Ectodermal cell (in vitro differentiated cells): ENCODE measurements around the gene TEX53.

Experiments
- H3K27ac ChIP-seq: 2 replicates; pipeline ENCODE4 v1.7.0; 2013; ENCODE audit warnings: mild to moderate bottlenecking, low read depth, low read length; ENCODE audit not compliant: insufficient read depth, poor library complexity, severe bottlenecking
- H3K27me3 ChIP-seq: 2 replicates; pipeline ENCODE4 v1.7.0; 2013; ENCODE audit warnings: mild to moderate bottlenecking, low read length; ENCODE audit not compliant: insufficient read depth, control insufficient read depth, poor library complexity, severe bottlenecking
- H3K36me3 ChIP-seq: one replicate; pipeline ENCODE4 v1.7.0; 2013; ENCODE audit warnings: low read length; ENCODE audit not compliant: control insufficient read depth, insufficient read depth
- H3K4me1 ChIP-seq: one replicate; pipeline ENCODE4 v1.7.0; 2013; ENCODE audit warnings: low read length; ENCODE audit not compliant: control insufficient read depth, insufficient read depth
- H3K4me3 ChIP-seq: 2 replicates; pipeline ENCODE4 v1.7.0; 2013; ENCODE audit warnings: low read depth, low read length, control low read depth; ENCODE audit not compliant: insufficient read depth
- H3K9me3 ChIP-seq: 2 replicates; pipeline ENCODE4 v1.7.0; 2013; ENCODE audit warnings: mild to moderate bottlenecking, low read length, moderate library complexity; ENCODE audit not compliant: control insufficient read depth
- WGBS, 2 experiments: methylation state at CpG; one replicate each; pipeline ENCODE4 v1.1.7; 2013; ENCODE audit warnings: missing lambda C conversion rate in 2 of 2; 5-methylcytosine and 5-hydroxymethylcytosine counted together

TEX53 gene

GRCh38 chr9:114666851-114667250 is 9.2 kb upstream of the TEX53 start:
- Histone ChIP-seq H3K27me3 (no peaks in the 10 kb centered on the region), H3K4me1 (no peaks in the 10 kb centered on the region), H3K4me3 (no peak overlapping the region), H3K27ac (no peak overlapping the region), H3K36me3 (no peaks in the 10 kb centered on the region), H3K9me3 (no peaks in the 10 kb centered on the region)
- 39 to 42% methylated on average over 4 of the region's 4 CpGs for WGBS, 2 experiments

GRCh38 chr9:114666401-114666800 is 8.8 kb upstream of the TEX53 start:
- Histone ChIP-seq H3K27me3 (no peaks in the 10 kb centered on the region), H3K4me3 (no peak overlapping the region), H3K4me1 (no peaks in the 10 kb centered on the region), H3K27ac (no peak overlapping the region), H3K9me3 (no peaks in the 10 kb centered on the region), H3K36me3 (no peaks in the 10 kb centered on the region)
- WGBS, 2 experiments = 92 to 93% methylated on average over 5 of the region's 5 CpGs

GRCh38 chr9:114664181-114664580 is 6.6 kb upstream of the TEX53 start:
- Histone ChIP-seq H3K4me1 (no peaks in the 10 kb centered on the region), H3K9me3 (no peaks in the 10 kb centered on the region), H3K27me3 (no peaks in the 10 kb centered on the region), H3K36me3 (no peaks in the 10 kb centered on the region), H3K27ac (no peak overlapping the region), H3K4me3 (no peak overlapping the region)
- 94 to 100% methylated on average over 1 to 3 of the region's 3 CpGs for WGBS, 2 experiments

DNA sequence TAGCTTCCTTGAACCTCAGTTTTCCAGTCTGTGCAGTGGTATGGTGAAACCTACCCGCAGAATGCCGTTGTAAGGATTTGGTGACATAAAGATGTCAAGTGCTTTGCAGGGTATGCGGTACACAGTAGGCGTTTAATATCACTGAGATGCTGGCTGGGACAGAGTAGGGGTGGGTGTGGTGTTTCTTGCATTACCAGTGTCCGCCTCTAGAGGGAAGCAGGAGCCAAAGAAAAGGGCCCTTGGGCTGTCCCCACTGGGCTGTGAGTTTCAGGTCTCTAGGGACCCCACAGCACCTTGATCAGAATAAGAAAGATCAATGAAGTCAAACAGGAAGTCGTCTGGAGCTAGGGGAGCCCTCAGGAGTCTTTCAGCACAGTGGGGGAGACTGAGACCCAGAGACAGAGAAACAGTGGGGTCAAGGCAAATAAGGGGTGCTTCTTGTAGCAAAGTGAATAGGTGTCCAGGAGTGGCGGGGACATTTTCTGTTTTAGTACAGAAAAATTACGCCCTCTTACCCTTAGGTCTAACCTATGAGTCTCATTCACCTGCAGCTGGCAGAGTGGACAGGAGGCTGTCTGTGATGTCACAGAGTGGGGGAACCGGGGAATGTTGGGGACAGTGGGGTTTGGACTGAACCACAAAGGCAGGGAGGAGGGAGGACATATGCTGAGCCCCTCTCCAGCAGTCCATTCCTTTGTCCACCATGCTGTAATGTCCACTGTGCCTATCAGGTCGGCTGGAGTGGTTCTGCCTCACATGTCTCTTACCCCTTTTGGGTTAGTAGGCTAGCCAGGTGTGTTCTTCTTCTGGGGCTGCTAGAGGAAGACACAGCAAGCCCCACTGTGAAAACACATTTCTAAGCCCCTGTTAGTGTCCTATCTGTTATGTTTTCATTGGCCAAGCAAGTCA is 4.7 kb upstream of the TEX53 start:
- H3K27ac ChIP-seq = no peak overlapping the region
- no peaks in the 10 kb centered on the region for H3K36me3 ChIP-seq
- H3K9me3 ChIP-seq = no peaks in the 10 kb centered on the region
- H3K27me3 ChIP-seq = no peaks in the 10 kb centered on the region
- 46% methylated on average over 10 of the region's 10 CpGs for WGBS, 2 experiments
- H3K4me3 ChIP-seq = no peak overlapping the region
- H3K4me1 ChIP-seq = no peaks in the 10 kb centered on the region

DNA sequence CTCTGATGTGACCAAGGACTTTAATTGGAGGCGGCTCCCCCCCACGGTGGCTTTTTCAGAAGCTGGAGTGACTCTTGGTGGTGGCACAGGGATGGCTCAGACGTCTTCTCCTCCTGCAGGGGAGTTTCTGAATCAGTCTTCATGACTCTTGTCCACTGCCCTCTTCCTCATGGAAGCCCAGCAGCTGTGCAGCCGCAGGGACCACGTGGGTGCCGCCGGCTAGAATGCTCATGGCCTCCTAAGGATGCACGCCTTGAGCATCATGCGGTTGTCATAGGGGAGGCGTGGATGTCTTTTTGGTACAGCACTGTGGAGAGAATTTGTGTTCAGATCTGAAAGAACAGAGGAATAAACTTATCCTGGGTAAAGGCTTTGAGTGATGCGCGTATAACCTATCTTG is 1.3 kb downstream of the TEX53 start:
- WGBS, 2 experiments = 82 to 83% methylated on average over 10 of the region's 12 CpGs
- Histone ChIP-seq H3K36me3 (no peaks in the 10 kb centered on the region), H3K27me3 (no peaks in the 10 kb centered on the region), H3K4me1 (no peaks in the 10 kb centered on the region), H3K9me3 (no peaks in the 10 kb centered on the region), H3K4me3 (no peak overlapping the region), H3K27ac (no peak overlapping the region)

DNA sequence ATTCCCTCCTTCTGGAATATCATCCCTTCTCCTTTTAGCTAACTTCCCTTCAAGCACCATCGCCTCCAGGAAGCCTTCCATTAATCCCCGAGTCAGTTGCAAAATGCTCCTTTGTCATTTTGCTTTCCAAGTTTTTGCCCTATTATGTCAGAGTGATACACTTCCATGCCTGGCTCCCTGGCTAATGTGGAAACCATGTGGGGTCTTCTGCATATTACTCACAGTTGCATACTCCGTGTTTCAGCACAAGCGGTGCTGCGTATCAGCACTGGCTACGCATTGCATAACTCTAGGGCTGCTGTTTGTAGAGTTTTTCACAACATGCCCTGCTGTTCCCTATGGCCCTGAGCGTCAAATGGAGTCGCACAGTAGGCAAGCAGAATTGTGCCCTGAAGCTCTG is 1.9 kb downstream of the TEX53 start:
- H3K36me3 ChIP-seq = no peaks in the 10 kb centered on the region
- H3K4me3 ChIP-seq = no peak overlapping the region
- H3K4me1 ChIP-seq = no peaks in the 10 kb centered on the region
- H3K9me3 ChIP-seq = no peaks in the 10 kb centered on the region
- no peaks in the 10 kb centered on the region for H3K27me3 ChIP-seq
- no peak overlapping the region for H3K27ac ChIP-seq
- WGBS, 2 experiments = 89 to 90% methylated on average over 8 of the region's 8 CpGs

DNA sequence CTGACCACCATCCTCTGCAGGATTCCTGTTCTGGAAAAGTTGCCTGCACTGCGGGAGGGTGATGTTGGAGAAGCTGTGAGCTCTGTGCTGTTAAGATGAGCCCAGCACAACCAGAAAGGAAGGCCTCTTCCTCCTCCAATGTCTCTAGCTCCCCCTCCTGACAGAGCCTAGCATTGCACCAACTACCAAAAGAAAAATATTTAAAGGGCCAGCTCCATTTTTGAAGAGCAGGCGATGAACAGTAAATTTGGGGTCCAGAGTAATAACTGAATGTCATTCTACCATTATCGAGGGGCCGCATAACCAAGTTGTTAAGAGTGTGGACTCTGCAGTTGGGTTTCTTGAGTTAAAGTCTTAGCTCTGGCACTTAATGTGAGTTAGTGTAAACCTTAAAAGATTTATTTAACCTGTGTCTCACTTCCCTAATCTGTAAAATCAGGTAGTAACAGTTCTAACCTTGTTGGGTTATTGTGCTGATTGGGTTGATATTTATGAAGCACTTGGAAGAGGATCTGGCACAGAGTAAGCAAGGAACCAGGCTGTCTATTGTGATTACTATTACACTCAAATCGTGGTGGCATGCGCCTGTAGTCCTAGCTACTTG is 3.9 kb downstream of the TEX53 start:
- 40 to 45% methylated on average over 6 of the region's 6 CpGs for WGBS, 2 experiments

GRCh38 chr9:114652776-114653555 is 4.6 kb downstream of the TEX53 start:
- no peaks in the 10 kb centered on the region for H3K9me3 ChIP-seq
- WGBS, 2 experiments = 92 to 94% methylated on average over 2 of the region's 2 CpGs
- H3K27ac ChIP-seq = no peak overlapping the region

More for the DNA sequence above, 3.9 kb downstream of the TEX53 start:
- Histone ChIP-seq H3K27ac (no peak overlapping the region), H3K27me3 (no peaks in the 10 kb centered on the region), H3K36me3 (no peaks in the 10 kb centered on the region), H3K9me3 (no peaks in the 10 kb centered on the region), H3K4me1 (no peaks in the 10 kb centered on the region), H3K4me3 (no peak overlapping the region)

DNA sequence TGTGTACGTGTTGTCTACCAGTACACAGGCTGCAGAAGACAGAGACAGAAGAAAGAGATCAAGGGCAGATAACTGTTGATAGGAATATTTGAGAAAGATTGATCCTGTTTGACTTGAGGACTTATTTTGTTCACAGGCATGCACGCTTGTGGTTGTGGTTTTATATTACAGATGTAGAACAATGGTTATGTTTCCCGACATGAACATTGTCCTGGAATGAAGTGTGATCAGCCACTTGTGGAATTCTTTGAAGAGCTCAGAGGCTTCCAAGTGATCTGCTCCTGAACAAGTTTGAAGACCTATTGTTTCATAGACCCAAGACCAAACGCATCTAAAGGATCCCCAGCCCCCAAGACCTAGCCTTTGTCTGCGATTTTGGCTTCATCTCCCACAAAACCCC is 13.7 kb downstream of the TEX53 start:
- Histone ChIP-seq H3K27ac (no peak overlapping the region), H3K36me3 (no peaks in the 10 kb centered on the region)

More at GRCh38 chr9:114652776-114653555, 4.6 kb downstream of the TEX53 start:
- no peaks in the 10 kb centered on the region for H3K36me3 ChIP-seq
- no peaks in the 10 kb centered on the region for H3K27me3 ChIP-seq
- no peak overlapping the region for H3K4me3 ChIP-seq
- no peaks in the 10 kb centered on the region for H3K4me1 ChIP-seq

GRCh38 chr9:114643001-114643400 is 14.6 kb downstream of the TEX53 start:
- Histone ChIP-seq H3K4me3 (no peak overlapping the region), H3K27me3 (no peaks in the 10 kb centered on the region), H3K9me3 (no peaks in the 10 kb centered on the region), H3K4me1 (no peaks in the 10 kb centered on the region), H3K27ac (no peak overlapping the region), H3K36me3 (no peaks in the 10 kb centered on the region)
- WGBS, 2 experiments = 91 to 92% methylated on average over 8 of the region's 8 CpGs

More for the DNA sequence above, 13.7 kb downstream of the TEX53 start:
- 91 to 93% methylated on average over 5 of the region's 5 CpGs for WGBS, 2 experiments
- no peaks in the 10 kb centered on the region for H3K4me1 ChIP-seq
- H3K9me3 ChIP-seq = no peaks in the 10 kb centered on the region
- no peak overlapping the region for H3K4me3 ChIP-seq
- no peaks in the 10 kb centered on the region for H3K27me3 ChIP-seq
